K562 (cell line): ENCODE data around the gene DIP2C. TPM values are rescaled to one million over a fixed set of nuclear protein-coding genes. Genes with fewer than 3 reads are reported as not detected.

Source experiments
- ATAC-seq: fragments of 200-7000 bp; cut with Tn5 transposase; 3 replicates; pipeline ENCODE4 v1.9.1; 2020; ENCODE audit warnings: moderate library complexity
- BruUV-seq: library from RNA; stranded (reverse); fragments of 400-500 nt; replicated peaks from 2 replicates; lab custom pipeline; 2021; lab: Mats Ljungman, UMichigan
- CTCF ChIA-PET: fragments of 300-600 bp; formaldehyde crosslinking; extraction: SDS; loops from one replicate; lab custom pipeline; 2021; ENCODE audit warnings: low intra/inter-chr PET ratio; lab: Yijun Ruan, JAX
- POLR2A ChIA-PET: fragments of 300-600, 350-650 bp; sonication (Branson Sonifier 250); formaldehyde crosslinking; extraction: SDS; loops from one replicate; lab custom pipeline; 2021; ENCODE audit warnings: antibody characterized with exemption, inconsistent platforms; lab: Yijun Ruan, JAX
- DNase-seq, 4 experiments: peaks; one replicate each; pipeline versions ENCODE4 v3.0.0 to v3.0.0-alpha.2; 2011 to 2018; ENCODE audit warnings: low spot score in 3 of 4, mixed read lengths in 3 of 4; ENCODE audit errors: extremely low read depth in 1 of 4
- FAIRE-seq: peaks from 2 replicates; lab custom pipeline; 2011; peaks lifted over from hg19 to GRCh38; lab: Jason Lieb, UNC
- H2AFZ ChIP-seq: 2 replicates; pipeline ENCODE4 v1.6.0; 2011; ENCODE audit warnings: low read depth, low read length, control low read depth, inconsistent platforms
- H3K27ac ChIP-seq: fragments of 200-600 bp; 3 replicates; pipeline ENCODE4 v1.8.0; 2011; ENCODE audit warnings: low read depth, mild to moderate bottlenecking, control low read depth, inconsistent platforms, low read length, moderate library complexity, mixed read lengths; ENCODE audit errors: extremely low read depth
- H3K27me3 ChIP-seq, 2 experiments: fragments of 300-600 bp in 1 of 2; 2 replicates in 1 of 2; 3 replicates in 1 of 2; pipeline versions ENCODE4 v1.6.0 to v1.8.0; 2011; ENCODE audit warnings: inconsistent platforms in 2 of 2, low read length in 2 of 2, mild to moderate bottlenecking in 1 of 2, mixed read lengths in 1 of 2, moderate library complexity in 1 of 2; ENCODE audit not compliant: control insufficient read depth in 2 of 2, insufficient read depth in 2 of 2
- H3K36me3 ChIP-seq: fragments of 300-600 bp; 3 replicates; pipeline ENCODE4 v1.8.0; 2011; ENCODE audit warnings: mild to moderate bottlenecking, low read length, inconsistent platforms; ENCODE audit not compliant: control insufficient read depth, insufficient read depth
- H3K4me1 ChIP-seq, 2 experiments: fragments of 200-600 bp in 1 of 2; replicated peaks in 1 of 2; 2 replicates in 1 of 2; 3 replicates in 1 of 2; pipeline versions ENCODE4 v1.5.1 to v1.8.0; 2011; ENCODE audit warnings: inconsistent platforms in 2 of 2, low read length in 2 of 2, mild to moderate bottlenecking in 1 of 2, mixed read lengths in 1 of 2, moderate library complexity in 1 of 2; ENCODE audit not compliant: control insufficient read depth in 2 of 2, insufficient read depth in 2 of 2
- H3K4me2 ChIP-seq: 2 replicates; pipeline ENCODE4 v1.6.1; 2011; ENCODE audit warnings: low read length, control low read depth, inconsistent platforms, mixed read lengths; ENCODE audit not compliant: insufficient read depth
- H3K4me3 ChIP-seq: fragments of 200-600 bp; sonication (generic), shearing (Covaris generic); 2 replicates; pipeline ENCODE4 v1.5.1; 2016; ENCODE audit warnings: control low read depth, inconsistent platforms
- H3K79me2 ChIP-seq: fragments of 200-600 bp; 3 replicates; pipeline ENCODE4 v1.8.0; 2011; ENCODE audit warnings: low read length, inconsistent platforms; ENCODE audit not compliant: control insufficient read depth, insufficient read depth
- H3K9ac ChIP-seq, 2 experiments: 2 replicates each; pipeline versions ENCODE4 v1.6.0 to v1.6.1; 2011; ENCODE audit warnings: low read depth in 2 of 2, low read length in 2 of 2, control low read depth in 1 of 2, inconsistent platforms in 1 of 2, mild to moderate bottlenecking in 1 of 2, mixed read lengths in 1 of 2; ENCODE audit not compliant: insufficient read depth in 1 of 2
- H3K9me1 ChIP-seq: one replicate; pipeline ENCODE4 v1.6.0; 2011; ENCODE audit warnings: inconsistent platforms, mild to moderate bottlenecking, low read length, moderate library complexity; ENCODE audit not compliant: control insufficient read depth, insufficient read depth
- H3K9me3 ChIP-seq: replicated peaks from 2 replicates; pipeline ENCODE4 v1.5.1; 2011; ENCODE audit warnings: low read depth, low read length, inconsistent platforms; ENCODE audit not compliant: control insufficient read depth, insufficient read depth
- H4K20me1 ChIP-seq: replicated peaks from 2 replicates; pipeline ENCODE4 v1.6.1; 2011; ENCODE audit warnings: low read length, inconsistent platforms, mixed read lengths; ENCODE audit not compliant: control insufficient read depth, insufficient read depth
- DACH1 ChIP-seq: fragments of 450-650 bp; IDR thresholded peaks from 2 replicates; pipeline ENCODE4 v1.6.1; 2018; ENCODE audit not compliant: partially characterized antibody
- MCM5 ChIP-seq: fragments of 450-650 bp; IDR thresholded peaks from 2 replicates; pipeline ENCODE4 v1.6.1; 2016; ENCODE audit warnings: low read depth
- ZNF23 ChIP-seq: fragments of 250-450 bp; sonication (Bioruptor Pico); IDR thresholded peaks from 2 replicates; pipeline ENCODE4 v1.4.0; 2020; ENCODE audit warnings: mild to moderate bottlenecking
- ZZZ3 ChIP-seq: fragments of 450-650 bp; IDR thresholded peaks from 2 replicates; pipeline ENCODE4 v1.6.1; 2016; ENCODE audit warnings: antibody characterized with exemption, mild to moderate bottlenecking, moderate library complexity
- WGBS: fragments of 100-300 bp; shearing (Covaris generic); methylation state at CpG from one replicate; pipeline ENCODE4 v1.1.6; 2016; ENCODE audit warnings: low coverage, mixed read lengths; ENCODE audit not compliant: insufficient coverage; ENCODE audit errors: missing lambda C conversion rate; 5-methylcytosine and 5-hydroxymethylcytosine counted together
- in situ Hi-C: fragments of 300-500 bp; cut with MboI; formaldehyde crosslinking; loops from 4 replicates; pipeline ENCODE4 v1.15.0; 2018; ENCODE audit warnings: inconsistent platforms, mixed read lengths
- intact Hi-C: fragments of 100-400 bp; cut with micrococcal nuclease; formaldehyde crosslinking; loops from 2 replicates; pipeline ENCODE4 v1.14.2; 2022
- polyA plus RNA-seq, 8 experiments: library from polyadenylated mRNA; depleted of rRNA in 4 of 8; stranded (reverse) in 5 of 8; unstranded in 3 of 8; fragments of >200 nt; fragmentation: Nextera tagmentation in 2 of 8; fragmentation: Illumina TruSeq in 1 of 8; extraction: Ambion mirVana in 2 of 8; extraction: Trizol in 1 of 8; gene quantifications; 2 replicates each; pipeline versions ENCODE4 v1.2.1 to v1.2.3, GENCODE V29; 2011 to 2014; ENCODE audit warnings: inconsistent platforms in 1 of 8, missing spikeins in 1 of 8
- total RNA-seq, 7 experiments: library from RNA; depleted of rRNA in 6 of 7; stranded (reverse); fragments of >200 nt in 6 of 7; fragmentation: Illumina TruSeq in 2 of 7; extraction: Trizol in 2 of 7; gene quantifications; 2 replicates each; pipeline versions ENCODE4 v1.2.1 to v1.2.3, GENCODE V29; 2011 to 2021; ENCODE audit warnings: low replicate concordance in 1 of 7
- TF ChIP-seq, protein P1 (sequence below): fragments of 450-650 bp; formaldehyde crosslinking; IDR thresholded peaks from 2 replicates; pipeline ENCODE4 v1.4.0; 2020; ENCODE audit warnings: mild to moderate bottlenecking, moderate library complexity

Gene DIP2C
- total and polyA plus RNA-seq, 9 of the 15 experiments (the other 6 are each of a cell fraction or from before 2014, with no cell fraction given): 0.01 TPM; not detected in 8

DNA sequence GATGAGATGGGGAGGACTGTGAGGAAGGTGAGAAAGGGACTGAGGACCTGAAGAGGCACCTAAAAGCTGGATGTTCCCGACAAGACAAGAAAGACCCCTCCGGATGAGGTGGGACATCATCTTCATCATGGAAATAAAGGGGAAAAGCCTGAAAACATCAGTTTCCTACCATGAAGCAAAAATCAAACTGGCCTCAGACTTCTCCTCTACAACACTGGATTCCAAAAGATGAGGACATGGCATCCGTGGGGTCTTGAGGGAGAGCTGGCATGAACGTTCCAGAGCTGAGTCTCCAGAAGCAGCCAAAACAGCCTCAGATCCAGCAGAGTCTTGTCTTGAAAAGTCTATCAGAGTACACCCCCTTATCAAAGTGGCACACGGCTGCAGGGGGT is 44.5 kb downstream of the DIP2C start:
- Histone ChIP-seq H3K27me3 (peaks cover 3 to 18% of the 10 kb centered on the region in 2 experiments; a peak in 4 of 5 replicates), H3K4me1 (peaks cover 0 to 2% of the 10 kb centered on the region in 2 experiments; a peak in 1 of 5 replicates), H4K20me1 (no peaks in the 10 kb centered on the region), H3K4me2 (no peak overlapping the region), H3K9me1 (no peaks in the 10 kb centered on the region)
- ATAC-seq: no peak
- in situ Hi-C loops (no loop called here), intact Hi-C loops (no loop called here)
- POLR2A ChIA-PET: no interaction called here
- TF ChIP-seq DACH1: no peak
- TF ChIP-seq ZNF23: no peak
- no peak for TF ChIP-seq MCM5
- TF ChIP-seq, protein P1, sequence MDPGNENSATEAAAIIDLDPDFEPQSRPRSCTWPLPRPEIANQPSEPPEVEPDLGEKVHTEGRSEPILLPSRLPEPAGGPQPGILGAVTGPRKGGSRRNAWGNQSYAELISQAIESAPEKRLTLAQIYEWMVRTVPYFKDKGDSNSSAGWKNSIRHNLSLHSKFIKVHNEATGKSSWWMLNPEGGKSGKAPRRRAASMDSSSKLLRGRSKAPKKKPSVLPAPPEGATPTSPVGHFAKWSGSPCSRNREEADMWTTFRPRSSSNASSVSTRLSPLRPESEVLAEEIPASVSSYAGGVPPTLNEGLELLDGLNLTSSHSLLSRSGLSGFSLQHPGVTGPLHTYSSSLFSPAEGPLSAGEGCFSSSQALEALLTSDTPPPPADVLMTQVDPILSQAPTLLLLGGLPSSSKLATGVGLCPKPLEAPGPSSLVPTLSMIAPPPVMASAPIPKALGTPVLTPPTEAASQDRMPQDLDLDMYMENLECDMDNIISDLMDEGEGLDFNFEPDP (CRISPR knock-in tag): no peak
- no peak for TF ChIP-seq ZZZ3
- TF ChIP-seq, all 486 proteins: peak for 0
- FAIRE-seq: no peak
- no TSS peak for BruUV-seq
- no peak overlapping the region for H3K9ac ChIP-seq
- no peak overlapping the region for H3K27ac ChIP-seq
- no peak overlapping the region for H2AFZ ChIP-seq
- WGBS: 0% methylated on average over 5 of the region's 5 CpGs
- H3K36me3 ChIP-seq: no peaks in the 10 kb centered on the region
- CTCF ChIA-PET: no interaction called here
- H3K9me3 ChIP-seq: no peaks in the 10 kb centered on the region; the same call in none of the 2 replicates
- no peaks in the 10 kb centered on the region for H3K79me2 ChIP-seq
- DNase-seq: no peak
- no peak overlapping the region for H3K4me3 ChIP-seq
